HEK293 (cell line): ENCODE data around the gene CCDC61.

ENCODE experiments used
- ZBTB7A ChIP-seq: fragments of 450-650 bp; formaldehyde crosslinking; IDR thresholded peaks from 2 replicates; pipeline ENCODE4 v1.5.1; 2016; ENCODE audit warnings: low read depth, missing biosample characterization, missing genetic modification characterization
- ZNF10 ChIP-seq: fragments of 450-650 bp; formaldehyde crosslinking; IDR thresholded peaks from 2 replicates; pipeline ENCODE4 v1.5.1; 2017; ENCODE audit warnings: missing biosample characterization, missing genetic modification characterization
- ZNF658 ChIP-seq: fragments of 450-650 bp; formaldehyde crosslinking; IDR thresholded peaks from 2 replicates; pipeline ENCODE4; 2016; ENCODE audit warnings: missing biosample characterization, missing genetic modification characterization
- ZNF777 ChIP-seq: fragments of 450-650 bp; formaldehyde crosslinking; IDR thresholded peaks from 2 replicates; pipeline ENCODE4 v1.5.1; 2017; ENCODE audit warnings: missing biosample characterization, missing genetic modification characterization, borderline replicate concordance
- ZSCAN16 ChIP-seq: fragments of 450-650 bp; formaldehyde crosslinking; IDR thresholded peaks from 2 replicates; pipeline ENCODE4 v1.5.1; 2016; ENCODE audit warnings: missing biosample characterization, missing genetic modification characterization

GRCh38 chr19:45958769-45959516 is 36.3 kb upstream of the CCDC61 start:
- no peak for TF ChIP-seq ZNF658 (tag by site-specific recombination)
- TF ChIP-seq ZNF10 (tag by site-specific recombination), result no peak
- TF ChIP-seq ZBTB7A (tag by site-specific recombination), result no peak
- TF ChIP-seq ZSCAN16 (tag by site-specific recombination), result no peak
- TF ChIP-seq ZNF777 (tag by site-specific recombination), result no peak
